GM21825 (cell line): ENCODE data around the gene AHRR.
"Not testable (repeated sequence)": the region's sequence is repeated elsewhere in the genome, so short reads cannot be mapped to it uniquely, and the experiment has no call there.

ENCODE experiments used
- ATAC-seq: cut with Tn5 transposase; IDR thresholded peaks from one replicate; pipeline ENCODE4 v1.9.1; 2021; ENCODE audit warnings: mild to moderate bottlenecking, moderate library complexity; ENCODE audit not compliant: unreplicated experiment

Gene AHRR

DNA sequence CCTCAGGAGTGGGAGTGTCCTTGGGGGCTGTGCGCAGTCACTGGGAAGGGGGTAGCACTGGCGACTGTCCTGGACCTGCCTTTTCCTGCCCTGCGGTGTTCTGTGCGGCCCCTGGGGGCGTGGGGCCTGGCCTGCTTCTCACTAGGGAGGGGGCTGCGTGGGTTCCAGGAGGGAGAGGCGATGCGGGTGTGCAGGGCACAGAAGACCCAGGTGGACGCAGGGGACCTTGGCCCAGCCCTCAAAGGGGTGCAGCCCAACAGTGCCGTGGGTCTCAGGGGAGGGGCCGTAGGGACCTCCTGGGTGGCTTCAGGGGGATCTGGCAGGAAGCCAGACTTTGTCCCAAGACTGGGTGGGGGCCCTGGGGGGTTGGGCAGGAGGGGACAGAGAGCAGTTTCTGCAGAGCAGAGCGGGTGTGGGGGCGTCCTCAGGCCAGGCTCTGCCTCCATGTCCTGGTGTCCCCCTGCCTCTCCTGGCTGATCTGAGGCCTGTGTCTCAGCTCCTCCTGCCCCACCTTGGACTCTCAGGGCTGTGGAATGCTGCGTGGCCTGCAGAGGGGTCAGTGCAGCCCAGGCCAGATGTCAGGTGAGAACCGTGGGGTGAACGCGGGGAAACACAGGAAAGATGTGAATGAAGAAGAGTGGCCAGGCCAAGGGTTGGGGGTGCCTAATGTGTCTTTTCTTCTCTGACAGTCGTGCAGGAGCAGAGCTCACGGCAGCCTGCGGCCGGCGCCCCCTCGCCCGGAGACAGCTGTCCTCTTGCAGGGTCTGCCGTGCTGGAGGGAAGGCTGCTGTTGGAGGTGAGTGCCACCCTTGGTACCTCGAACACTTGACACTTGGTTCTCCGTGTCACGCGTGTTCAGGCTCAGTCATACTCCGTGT lies 54.6 kb downstream of the AHRR start:
- no peak for ATAC-seq

DNA sequence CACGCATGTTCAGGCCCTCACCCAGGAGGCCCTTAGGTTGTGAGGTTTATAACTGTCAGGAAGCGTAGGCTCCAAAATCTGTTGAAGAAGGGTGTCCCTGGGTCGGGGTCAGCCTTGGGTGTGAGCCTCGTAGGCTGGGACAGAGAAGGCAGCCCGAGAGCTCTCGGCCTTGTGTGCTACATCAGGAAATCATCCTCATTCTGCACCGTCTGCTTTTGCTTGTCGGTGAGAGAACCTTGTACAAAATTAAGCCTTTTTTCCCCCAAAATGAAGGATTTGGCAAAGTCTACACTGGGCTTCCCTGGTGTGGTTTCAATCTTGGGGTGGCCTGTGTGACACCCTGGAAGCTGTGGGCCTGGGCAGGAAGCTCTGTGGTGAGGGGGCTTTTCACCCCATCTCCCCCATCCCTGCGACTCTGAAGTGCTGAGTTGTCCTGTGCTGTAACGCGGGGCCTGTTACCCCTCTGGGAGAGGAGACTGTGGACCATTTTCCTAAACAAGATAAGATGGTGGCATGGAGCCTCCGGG lies 55.3 kb downstream of the AHRR start:
- no peak for ATAC-seq

DNA sequence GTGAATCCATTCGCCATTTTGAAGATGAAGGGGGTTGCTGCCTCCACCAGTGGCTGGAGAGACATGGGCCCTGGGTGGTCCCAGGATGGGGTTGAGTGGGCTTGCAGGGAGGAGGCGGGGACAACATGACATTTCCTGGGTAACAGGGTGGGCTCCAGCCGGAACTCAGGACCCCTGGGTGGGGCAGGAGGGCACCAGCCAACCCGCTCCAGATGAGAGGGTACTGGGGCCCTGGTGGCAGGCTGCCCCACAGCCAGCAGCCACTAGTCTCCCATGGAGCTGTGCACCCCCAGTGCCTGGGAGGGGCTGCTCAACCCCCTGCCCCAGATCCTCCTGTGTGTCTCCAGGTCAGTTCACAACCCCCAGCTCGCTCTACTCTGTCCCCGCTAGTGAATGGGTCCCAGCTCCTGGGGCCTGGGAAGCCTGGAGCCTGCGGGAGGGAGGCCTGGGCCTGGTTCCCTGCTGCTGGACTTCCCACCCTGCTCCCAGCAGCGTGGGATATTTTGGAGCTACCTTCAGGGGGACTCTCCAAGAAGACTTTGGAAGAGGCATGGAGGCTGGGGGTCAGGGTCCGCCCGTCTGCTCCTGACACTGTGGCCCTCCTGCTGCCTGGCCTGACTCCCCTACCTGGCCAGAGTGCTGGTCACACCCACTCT lies 55.9 kb downstream of the AHRR start:
- no peak for ATAC-seq

DNA sequence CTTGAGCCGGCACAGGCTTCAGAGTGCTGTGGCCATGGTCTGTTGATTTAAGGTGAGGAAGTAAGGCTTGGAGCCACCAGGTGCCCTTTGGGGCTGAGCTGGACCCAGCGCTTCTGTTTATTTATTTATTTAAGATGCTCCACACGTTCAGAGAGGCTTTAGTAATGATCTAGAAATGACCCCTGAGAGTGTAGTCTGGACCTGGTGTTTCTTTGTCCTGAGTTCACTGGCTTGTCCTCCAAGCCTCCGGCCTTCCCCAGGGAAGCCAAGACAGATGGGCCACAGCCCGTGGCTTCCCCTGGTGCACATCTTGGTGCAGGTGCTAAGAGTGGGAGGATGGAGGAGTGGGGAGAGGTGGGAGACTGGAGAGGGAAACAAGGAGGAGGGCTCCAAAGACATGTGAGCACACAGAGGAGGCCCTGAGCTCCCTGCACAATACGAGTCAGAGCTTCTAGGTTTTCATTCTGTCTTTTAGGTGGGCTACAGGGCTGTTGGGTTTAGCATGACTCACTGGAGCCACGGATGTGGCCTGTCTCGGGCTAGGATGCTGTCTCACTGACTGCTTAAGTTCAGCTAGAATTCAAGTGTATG lies 56.9 kb downstream of the AHRR start:
- no peak for ATAC-seq

DNA sequence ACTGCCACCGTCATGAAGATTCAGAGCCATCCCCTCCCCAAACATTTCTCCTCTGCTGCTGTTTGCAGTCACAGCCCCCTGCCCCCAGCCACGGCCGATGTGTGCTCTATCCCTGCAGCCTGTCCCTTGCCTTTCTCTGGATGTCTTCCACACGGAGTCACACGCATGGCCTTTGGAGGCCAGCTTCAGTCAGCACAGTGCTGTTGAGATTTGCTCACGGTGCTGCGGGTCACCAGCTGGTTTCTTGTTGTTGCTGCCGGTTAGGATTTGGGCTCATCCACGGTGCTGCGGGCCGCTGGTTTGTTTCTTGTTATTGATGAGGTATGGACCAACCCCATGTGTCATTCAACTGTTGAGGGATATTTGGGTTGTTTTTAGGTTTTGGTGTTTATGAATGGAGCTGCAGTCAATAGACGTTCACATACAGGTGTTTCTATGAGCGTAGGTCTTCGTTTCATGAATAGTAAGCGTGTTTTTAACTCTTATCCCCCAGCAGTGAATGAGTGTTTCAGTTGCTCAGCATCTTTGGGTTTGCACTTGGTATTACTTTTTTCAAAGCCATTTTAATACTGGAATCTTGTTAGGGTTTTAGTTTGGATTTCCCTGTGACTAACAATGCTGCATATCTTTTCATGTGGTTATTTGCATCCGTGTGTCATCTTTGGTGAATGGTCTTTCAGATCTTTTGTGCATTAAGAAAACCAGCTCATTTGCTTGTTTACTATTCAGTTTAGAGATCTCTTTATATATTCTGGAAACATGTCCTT lies 57.6 kb downstream of the AHRR start:
- ATAC-seq, result no peak

DNA sequence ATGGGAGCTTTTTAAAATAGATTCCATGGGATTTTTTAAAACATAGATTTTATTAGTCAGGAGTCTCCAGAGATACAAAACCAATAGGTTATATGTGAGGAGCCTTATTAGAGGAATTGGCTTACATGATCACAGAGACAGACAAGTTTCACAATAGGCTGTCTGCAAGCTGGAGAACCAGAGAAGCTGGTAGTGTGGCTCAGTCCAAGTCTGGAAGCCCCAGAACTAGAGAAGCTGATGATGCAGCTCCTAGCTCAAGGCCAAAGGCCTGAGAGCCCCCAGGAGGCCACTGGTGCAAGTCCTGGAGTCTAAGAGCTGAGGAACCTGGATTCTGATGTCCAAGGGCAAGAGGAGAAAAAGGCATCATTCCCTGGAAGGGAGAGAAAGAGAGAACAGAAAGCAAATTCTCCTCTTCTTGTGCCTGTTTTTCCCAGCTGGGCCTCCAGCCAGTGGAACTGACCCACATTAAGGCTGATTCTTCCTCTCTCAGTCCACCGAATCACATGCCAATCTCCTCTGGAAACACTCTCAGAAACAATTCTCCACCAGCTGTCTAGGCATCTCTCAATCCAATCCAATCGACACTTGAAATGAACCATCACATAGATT lies 59.3 kb downstream of the AHRR start:
- ATAC-seq, result no peak

DNA sequence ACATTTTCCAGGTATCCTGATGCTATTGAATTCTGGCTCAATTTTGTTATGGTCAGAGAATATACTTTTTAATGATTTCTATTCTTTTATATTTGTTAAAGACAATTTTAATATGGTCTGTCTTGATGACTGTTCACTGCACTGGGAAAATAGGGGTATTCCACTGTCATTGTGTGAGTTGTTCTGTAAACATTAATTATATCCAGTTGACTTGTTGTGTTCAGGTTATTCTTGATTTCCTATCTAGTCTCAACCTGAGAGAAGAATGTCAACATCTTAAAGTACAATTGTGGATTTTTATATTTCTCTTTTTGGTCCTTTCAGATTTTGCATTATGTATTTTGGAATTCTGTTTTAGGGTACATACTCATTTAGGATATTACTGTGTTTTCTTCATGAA lies 61.6 kb downstream of the AHRR start:
- no peak for ATAC-seq

DNA sequence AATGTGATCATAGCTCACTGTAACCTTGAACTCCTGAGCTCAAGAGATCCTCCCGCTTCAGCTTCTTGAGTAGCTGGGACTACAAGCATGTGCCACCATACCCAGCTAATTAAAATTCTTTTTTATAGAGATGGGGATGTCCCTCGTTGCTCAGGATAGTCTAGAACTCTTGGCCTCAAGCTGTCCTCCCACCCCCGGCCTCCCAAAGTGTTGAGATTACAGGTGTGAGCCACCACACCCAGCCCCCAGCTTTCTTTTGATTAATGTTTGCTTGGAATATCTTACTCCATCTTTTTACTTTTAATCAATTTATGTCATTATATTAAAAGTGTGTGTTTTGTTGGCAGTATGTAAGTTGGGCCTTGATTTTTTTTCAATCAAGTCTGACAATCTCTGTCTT lies 62.1 kb downstream of the AHRR start:
- no peak for ATAC-seq

DNA sequence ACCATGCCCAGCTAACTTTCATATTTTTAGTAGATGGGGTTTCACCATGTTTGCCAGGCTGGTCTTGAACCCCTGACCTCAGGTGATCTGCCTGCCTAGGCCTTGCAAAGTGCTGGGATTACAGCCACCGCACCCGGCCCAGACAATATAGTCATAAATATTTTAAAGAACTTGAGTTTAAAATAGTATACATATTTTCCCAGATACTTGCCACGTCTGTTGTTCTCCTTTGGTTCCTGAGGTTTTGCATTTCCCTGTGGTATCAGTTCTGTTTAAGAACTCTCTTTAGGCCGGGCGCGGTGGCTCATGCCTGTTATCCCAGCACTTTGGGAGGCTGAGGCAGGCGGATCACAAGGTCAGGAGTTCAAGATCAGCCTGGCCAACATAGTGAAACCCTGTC lies 63.1 kb downstream of the AHRR start:
- not testable (repeated sequence) for ATAC-seq

DNA sequence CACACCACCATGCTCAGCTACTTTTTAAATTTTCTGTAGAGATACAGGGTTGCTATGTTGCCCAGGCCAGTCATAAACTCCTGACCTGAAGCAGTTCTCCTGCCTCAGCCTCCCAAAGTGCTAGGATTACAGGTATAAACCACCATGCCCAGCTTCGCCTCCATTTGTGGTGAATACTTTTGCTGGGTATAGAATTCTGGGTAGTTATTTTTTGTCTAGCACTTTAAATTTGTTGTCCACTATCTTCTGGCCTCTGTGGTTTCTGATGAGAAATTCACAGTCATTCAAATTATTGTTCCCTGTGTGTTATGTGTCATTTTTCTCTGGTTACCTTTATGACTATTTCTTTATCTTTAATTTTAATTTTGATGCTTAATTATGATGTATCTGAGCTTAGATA lies 63.8 kb downstream of the AHRR start:
- no peak for ATAC-seq

DNA sequence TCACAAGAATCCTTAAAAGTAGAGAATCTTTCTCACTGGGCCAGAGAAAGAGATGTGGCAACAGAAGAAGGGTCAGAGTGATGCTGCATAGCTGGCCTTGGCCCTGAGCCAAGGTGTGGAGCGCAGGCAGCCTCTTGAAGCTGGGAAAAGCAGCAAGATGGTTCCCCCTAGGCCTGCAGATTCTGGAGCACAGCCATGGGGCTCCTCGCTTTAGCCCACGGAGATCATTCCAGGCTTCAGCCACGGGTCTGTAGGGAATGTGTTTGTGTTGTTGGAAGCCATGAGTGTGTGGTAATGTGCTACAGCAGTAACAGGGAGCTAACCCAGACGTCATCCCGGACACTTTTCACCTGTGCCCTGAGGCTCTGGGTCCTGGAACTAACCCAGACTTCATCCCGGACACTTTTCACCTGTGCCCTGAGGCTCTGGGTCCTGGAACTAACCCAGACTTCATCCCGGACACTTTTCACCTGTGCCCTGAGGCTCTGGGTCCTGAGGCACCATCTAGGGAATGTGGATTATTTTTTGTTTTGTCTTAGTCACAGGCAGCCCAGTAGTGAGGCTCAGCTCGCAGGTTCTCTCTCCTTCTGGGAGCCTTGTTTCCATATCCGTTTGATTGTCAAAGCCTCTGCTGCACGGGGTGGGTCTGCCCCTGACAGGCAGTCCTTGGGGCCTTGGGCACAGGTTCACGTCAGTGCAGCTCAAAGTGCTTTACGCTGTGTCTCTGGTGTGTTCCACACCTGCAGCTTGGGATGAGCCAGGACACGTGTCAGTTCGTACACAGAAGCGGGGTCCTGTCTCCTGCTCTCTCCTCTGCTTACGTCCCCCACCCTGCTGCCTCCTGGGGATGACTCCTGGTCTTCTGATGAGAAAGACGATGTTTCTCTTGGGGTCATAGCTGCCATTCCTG lies 65.2 kb downstream of the AHRR start:
- ATAC-seq, result no peak

DNA sequence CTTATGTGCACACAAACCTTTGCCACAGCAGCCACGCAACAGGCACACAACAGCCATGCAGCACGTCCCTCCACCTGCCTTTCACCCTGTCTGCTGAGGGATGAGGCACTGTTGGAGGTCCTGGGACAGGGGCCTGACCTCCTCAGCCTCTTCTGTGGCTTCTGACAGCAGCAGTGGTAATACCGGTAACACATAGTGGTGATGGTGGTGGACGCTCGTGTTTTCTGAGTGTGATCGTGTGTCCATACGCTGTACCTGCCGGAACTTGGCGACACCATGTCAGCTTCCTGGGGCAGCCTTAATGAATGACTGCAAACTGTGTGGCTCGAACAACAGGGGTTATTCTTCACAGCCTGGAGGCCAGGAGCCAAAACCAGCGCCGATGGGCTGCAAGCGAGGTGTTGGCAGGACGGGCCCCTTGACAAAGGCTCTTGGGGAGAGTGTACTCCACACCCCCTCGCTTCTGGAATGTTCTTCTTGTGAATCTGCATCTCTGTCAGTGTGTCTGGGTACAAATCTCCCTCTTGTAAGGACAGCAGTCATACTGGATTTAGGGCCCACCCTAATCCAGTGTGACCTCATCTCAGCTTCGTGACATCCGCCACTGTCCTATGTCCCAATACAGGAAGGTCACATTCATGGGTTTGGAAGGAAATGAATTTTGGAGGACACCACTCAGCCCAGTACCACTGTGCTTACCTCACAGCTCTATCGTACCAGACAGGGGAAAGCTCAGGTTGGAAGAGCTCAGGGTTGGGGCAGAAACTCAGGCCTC lies 66.2 kb downstream of the AHRR start:
- no peak for ATAC-seq

DNA sequence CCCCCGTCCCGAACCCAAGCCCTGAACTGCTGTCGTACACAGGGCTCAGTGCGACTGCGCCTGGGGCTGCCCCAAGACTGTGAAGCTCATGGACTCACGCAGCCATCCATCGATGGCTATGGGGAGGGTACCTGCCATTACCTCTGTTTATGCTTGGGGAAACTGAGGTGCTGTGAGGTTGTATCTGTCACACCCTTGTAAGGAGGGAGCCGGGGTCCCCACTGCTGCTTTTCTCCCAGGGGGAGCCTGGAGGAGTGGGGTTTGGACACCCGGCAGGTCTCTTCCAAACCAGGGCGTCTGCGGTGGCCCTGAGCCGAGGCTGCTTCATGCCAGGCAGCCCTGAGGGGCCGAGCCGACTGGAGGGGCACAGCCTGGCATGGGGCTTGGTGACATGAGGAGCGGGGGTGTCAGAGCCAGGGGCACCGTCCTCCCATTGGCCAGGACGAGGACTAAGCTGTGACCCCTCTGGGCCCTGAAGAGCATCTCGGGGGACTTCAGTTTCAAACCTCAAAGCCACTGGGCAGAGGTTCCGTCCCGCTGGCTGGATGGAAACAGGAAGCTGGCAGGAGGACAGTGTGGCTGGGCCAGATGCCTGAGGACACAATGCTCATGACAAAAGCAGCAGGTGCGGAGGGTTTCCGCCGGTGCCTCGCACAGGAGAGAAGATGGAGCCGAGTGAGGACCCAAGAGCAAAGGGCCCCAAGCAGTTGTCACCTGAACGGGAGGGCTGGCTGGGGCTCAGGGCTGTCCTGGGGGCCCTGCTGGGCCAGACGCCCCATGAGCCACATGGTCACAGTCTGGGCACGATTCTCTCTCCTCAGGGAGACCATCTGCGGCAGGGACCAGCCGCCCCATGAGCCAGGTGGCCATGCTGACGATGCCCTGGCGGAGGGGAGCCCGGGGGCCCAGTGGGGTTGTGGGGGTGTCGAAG lies 67.0 kb downstream of the AHRR start:
- ATAC-seq, result no peak

DNA sequence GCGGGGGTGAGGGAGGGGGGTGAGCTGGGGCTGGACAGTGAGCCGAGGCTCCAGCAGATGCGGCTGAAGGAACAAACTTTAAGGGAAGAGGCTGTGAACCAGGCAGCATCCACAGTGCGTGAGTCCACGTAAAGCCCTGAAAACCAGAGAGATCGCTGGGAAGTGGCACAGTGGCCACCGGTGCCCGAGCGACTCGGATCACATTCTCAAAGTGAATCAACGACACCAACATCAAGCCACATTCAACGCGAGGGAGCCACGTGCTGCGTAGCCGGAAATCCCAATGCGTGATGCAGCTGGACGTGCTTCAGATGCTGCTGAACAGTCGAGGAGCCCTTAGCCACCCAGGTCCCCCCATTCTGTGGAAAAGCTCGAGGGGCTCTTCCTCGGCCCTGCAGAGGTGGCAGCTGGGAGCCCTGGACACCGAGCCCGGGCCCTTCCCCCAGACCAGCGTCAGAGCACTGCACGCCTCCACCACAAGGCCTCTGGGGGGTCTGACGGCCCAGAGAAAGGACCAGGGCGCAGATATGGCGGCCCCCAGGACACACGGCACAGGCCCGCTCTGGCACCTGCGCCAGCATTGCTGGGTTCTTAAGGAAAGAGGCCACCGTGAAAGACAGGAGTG lies 67.8 kb downstream of the AHRR start:
- ATAC-seq, result no peak

DNA sequence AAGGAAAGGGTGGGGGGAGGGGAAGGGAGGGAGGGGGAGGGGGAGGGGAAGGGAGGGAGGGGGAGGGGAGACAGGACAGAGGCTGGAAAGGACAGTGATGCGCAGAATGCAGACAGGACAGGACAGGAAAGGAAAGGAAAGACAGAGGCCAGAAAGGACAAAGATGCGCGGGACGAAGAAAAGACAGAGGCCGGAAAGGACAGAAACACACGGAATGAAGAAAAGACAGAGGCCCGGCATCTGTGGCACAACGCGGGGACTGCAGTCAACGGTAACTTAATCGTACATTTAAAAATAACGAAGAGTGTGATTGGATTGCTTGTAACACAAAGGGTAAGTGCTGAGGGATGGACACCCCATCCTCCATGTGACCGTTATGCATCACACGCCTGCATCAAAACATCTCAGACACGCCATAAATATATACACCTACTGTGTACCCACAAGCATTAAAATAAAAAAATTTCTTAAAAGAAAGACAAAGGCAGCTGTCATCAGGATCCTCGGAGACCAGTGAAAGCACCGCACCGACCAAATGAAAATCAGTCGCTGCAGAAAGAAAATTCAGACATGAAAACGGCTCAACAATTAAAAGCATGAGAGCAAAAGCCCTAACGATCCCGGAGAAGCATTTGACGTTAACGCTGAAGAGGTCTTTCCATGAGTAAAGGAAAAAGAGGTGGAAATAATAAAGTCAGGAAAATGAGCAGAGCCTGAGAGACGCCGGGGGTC lies 68.5 kb downstream of the AHRR start:
- no peak for ATAC-seq

DNA sequence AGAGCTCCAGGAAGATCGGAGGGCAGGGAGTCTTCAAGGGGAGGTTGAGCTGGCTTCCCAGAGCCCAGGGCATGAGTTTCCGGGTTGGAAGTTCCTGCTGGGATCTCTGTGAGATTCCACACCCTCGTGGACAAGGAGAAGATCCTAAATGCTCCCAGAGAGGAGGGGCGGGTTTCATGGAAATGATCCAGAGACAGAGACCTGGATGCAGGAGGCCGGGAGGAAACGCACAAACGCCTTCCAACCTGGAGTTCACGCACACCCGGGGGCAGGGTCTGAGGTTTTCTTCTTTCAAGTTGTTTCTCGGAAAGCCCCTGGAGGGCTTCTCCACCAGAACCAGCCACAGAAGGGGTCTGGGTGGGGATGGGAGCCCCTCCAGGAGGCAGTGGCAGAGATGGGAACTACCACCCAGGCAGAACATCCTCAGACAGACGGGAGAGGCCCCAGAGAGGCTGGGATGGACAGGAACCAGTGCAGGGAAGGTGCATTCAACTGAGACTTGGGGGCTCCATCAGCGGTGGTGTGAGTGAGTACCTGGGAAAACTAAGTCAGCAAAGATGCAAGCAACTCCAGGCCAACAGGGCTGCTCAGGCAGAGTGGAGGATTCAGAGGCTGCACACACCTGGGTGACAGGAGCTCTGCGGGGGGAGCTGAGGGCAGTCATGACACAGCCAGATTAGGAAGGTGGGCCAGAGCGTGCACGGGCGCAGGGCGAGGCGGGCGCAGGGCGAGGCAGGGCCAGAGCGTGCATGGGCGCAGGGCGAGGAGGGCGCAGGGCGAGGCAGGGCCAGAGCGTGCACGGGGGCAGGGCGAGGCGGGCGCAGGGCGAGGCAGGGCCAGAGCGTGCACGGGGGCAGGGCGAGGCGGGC lies 69.3 kb downstream of the AHRR start:
- ATAC-seq, result no peak
